Measurements from ENCODE around the gene FOXE1.

DNA sequence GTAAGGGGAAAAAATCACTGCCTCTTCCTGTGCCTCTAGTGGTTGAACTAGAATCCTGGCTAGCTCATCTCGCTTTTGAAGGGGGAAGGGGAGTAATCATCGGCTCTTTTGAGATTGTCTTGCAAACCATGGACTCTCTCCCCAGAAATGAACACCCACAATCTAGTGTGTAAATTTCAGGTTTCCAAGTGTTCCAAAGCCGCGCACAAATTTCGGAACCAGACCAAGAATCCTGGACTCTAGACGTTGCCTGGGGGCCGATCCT lies 4.9 kb upstream of the FOXE1 start:
- no peak for TF ChIP-seq CTCF (IDR thresholded peaks at IDR 0.05; ENCODE audit: low read depth, low read length, poor library complexity, severe bottlenecking)
- TF ChIP-seq EZH2phosphoT487 (IDR thresholded peaks at IDR 0.05; ENCODE audit: borderline replicate concordance, low read length), result no peak

All from DOHH2 (cell line).